ENCODE data around the gene HS1BP3. TPM values are rescaled to one million over a fixed set of nuclear protein-coding genes. Genes with fewer than 3 reads are reported as not detected.

HS1BP3 gene
- total and polyA plus RNA-seq, 2 of the 13 experiments (the other 11 are each of a cell fraction or from before 2014, with no cell fraction given): 15.2 to 22.0 TPM

DNA sequence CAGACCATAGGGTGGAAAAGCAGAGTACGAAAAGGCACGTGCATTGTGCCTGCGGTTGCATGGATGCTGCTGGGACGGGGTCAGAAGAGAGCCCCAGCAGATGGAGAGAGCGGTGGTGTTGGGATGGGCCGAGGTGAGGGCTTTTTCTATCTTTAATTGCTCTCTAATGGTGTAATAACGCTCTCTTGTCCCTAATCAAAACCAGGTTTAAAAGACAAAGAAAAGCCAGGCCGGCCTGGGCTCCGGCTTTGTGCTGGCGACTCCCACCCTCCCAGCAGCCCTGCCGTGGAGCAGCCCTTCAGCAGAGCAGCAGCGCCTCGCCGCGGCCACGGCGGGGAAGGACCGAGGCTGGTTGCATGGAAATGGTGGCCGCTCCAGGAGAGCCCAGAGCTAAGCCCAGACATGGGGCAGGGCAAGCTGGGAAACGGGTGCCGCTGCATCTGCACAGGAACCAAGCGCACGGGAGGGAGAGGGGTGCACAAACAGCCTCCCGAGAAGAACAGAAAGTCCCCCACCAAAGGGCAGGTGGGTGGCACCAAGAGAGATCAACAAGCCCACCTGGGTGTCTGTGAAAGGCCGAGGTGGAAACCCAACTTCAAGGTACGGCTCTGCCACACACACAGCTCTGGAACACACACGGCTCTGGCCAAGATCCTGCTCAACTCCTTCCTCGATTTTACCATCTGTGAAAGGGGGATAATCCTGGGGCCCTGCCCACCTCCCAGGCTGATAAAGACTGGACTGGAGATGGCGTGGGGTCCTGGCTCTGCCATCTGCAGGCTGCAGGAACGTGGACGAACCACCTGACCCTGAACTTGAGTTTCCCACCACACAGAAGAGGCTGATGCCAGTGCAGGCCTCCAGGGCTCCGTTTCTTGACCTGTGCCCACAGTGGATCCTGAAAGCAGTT lies 15.0 kb downstream of the HS1BP3 start (continued):
- TF ChIP-seq ZNF691 (CRISPR knock-in tag; IDR thresholded peaks at IDR 0.05; ENCODE audit: borderline replicate concordance, low read depth) (peak; percentile 95), YY1 (IDR thresholded peaks at IDR 0.05; ENCODE audit: insufficient read depth, insufficient replicate concordance, low read depth, low read length) (peak; percentile 89), ZNF484 (CRISPR knock-in tag; IDR thresholded peaks at IDR 0.05; ENCODE audit: borderline replicate concordance, low read depth) (no peak), NFE2L1 (CRISPR knock-in tag; IDR thresholded peaks at IDR 0.05; ENCODE audit: borderline replicate concordance) (no peak), CHD4 (IDR thresholded peaks at IDR 0.05; ENCODE audit: borderline replicate concordance, low read length) (no peak), KDM1A (CRISPR knock-in tag; IDR thresholded peaks at IDR 0.05) (no peak), STAG1 (CRISPR knock-in tag; IDR thresholded peaks at IDR 0.05) (peak; percentile 100), ZBTB14 (CRISPR knock-in tag; IDR thresholded peaks at IDR 0.05) (no peak), TOPORS (CRISPR knock-in tag; IDR thresholded peaks at IDR 0.05) (0 out of 2 replicates have a peak, but pooled peaks have one; percentile 61), RARG (CRISPR knock-in tag; IDR thresholded peaks at IDR 0.05; ENCODE audit: low read depth) (no peak), NFIC (IDR thresholded peaks at IDR 0.05; ENCODE audit: low read length) (no peak), ZNF83 (CRISPR knock-in tag; IDR thresholded peaks at IDR 0.05; ENCODE audit: borderline replicate concordance) (no peak), FOXP4 (CRISPR knock-in tag; IDR thresholded peaks at IDR 0.05) (0 out of 2 replicates have a peak, but pooled peaks have one; percentile 46)
- TF ChIP-seq, protein P1, sequence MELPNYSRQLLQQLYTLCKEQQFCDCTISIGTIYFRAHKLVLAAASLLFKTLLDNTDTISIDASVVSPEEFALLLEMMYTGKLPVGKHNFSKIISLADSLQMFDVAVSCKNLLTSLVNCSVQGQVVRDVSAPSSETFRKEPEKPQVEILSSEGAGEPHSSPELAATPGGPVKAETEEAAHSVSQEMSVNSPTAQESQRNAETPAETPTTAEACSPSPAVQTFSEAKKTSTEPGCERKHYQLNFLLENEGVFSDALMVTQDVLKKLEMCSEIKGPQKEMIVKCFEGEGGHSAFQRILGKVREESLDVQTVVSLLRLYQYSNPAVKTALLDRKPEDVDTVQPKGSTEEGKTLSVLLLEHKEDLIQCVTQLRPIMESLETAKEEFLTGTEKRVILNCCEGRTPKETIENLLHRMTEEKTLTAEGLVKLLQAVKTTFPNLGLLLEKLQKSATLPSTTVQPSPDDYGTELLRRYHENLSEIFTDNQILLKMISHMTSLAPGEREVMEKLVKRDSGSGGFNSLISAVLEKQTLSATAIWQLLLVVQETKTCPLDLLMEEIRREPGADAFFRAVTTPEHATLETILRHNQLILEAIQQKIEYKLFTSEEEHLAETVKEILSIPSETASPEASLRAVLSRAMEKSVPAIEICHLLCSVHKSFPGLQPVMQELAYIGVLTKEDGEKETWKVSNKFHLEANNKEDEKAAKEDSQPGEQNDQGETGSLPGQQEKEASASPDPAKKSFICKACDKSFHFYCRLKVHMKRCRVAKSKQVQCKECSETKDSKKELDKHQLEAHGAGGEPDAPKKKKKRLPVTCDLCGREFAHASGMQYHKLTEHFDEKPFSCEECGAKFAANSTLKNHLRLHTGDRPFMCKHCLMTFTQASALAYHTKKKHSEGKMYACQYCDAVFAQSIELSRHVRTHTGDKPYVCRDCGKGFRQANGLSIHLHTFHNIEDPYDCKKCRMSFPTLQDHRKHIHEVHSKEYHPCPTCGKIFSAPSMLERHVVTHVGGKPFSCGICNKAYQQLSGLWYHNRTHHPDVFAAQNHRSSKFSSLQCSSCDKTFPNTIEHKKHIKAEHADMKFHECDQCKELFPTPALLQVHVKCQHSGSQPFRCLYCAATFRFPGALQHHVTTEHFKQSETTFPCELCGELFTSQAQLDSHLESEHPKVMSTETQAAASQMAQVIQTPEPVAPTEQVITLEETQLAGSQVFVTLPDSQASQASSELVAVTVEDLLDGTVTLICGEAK (IDR thresholded peaks at IDR 0.05): no peak
- TF ChIP-seq, protein P1 (CRISPR knock-in tag; IDR thresholded peaks at IDR 0.05): peak; percentile 44; the same call in 1 of the 2 replicates

Data from HepG2 (cell line).